Heart right ventricle (tissue), 16 donors: ENCODE data around the gene SPATA31C2. TPM values are rescaled to one million over a fixed set of nuclear protein-coding genes. Genes with fewer than 3 reads are reported as not detected.
A peak's percentile ranks its signal among the peaks of the same experiment; 100 is the strongest.
"Not testable (repeated sequence)": the region's sequence is repeated elsewhere in the genome, so short reads cannot be mapped to it uniquely, and the experiment has no call there.

Experiments
- ATAC-seq, 8 donors: fragments of 200-7000 bp; cut with Tn5 transposase; one replicate each; pipeline ENCODE4 v1.9.1; 2020; ENCODE audit warnings: mild to moderate bottlenecking in 8 of 8, moderate library complexity in 8 of 8, moderate number of reproducible peaks in 1 of 8
- DNase-seq, 2 donors: peaks; one replicate each; pipeline ENCODE4 v3.0.0-alpha.2; 2020
- H3K27ac ChIP-seq, 10 donors: fragments of 200-600 bp; sonication (generic) in 2 of 10; one replicate each; pipeline versions ENCODE4 v1.5.0 to v1.8.0; 2020 to 2022; ENCODE audit warnings: mild to moderate bottlenecking in 3 of 10
- H3K27me3 ChIP-seq, 7 donors: fragments of 200-600 bp; one replicate each; pipeline ENCODE4 v1.8.0; 2021 to 2022; ENCODE audit warnings: mild to moderate bottlenecking in 2 of 7
- H3K36me3 ChIP-seq, 9 donors: fragments of 200-600 bp; sonication (generic) in 1 of 9; one replicate each; pipeline versions ENCODE4 v1.5.0 to v1.8.0; 2020 to 2022; ENCODE audit warnings: mild to moderate bottlenecking in 2 of 9
- H3K4me1 ChIP-seq, 9 donors: fragments of 200-600 bp; sonication (generic) in 1 of 9; one replicate each; pipeline versions ENCODE4 v1.5.0 to v1.8.0; 2020 to 2022; ENCODE audit warnings: mild to moderate bottlenecking in 4 of 9
- H3K4me3 ChIP-seq, 10 donors: fragments of 200-600 bp; sonication (generic) in 2 of 10; one replicate each; pipeline versions ENCODE4 v1.5.0 to v1.8.0; 2020 to 2022; ENCODE audit warnings: mild to moderate bottlenecking in 7 of 10, moderate library complexity in 2 of 10
- H3K9me3 ChIP-seq, 11 donors: fragments of 200-600 bp in 10 of 11; sonication (generic) in 2 of 11; one replicate each; pipeline versions ENCODE4 v1.5.0 to v1.8.0; 2013 to 2022; ENCODE audit warnings: mild to moderate bottlenecking in 2 of 11, control low read depth in 1 of 11, moderate library complexity in 1 of 11
- CTCF ChIP-seq, 9 donors: fragments of 200-600 bp; sonication (generic) in 2 of 9; IDR thresholded peaks; one replicate each; pipeline versions ENCODE4 v1.5.0 to v1.8.0; 2021 to 2022; ENCODE audit warnings: antibody characterized with exemption in 9 of 9, mild to moderate bottlenecking in 5 of 9, moderate library complexity in 1 of 9
- WGBS, 2 donors: extraction: QIAGEN DNeasy Blood & Tissue Kit; methylation state at CpG; one replicate each; pipeline ENCODE4 v1.1.7; 2013; ENCODE audit warnings: inconsistent platforms in 1 of 2; 5-methylcytosine and 5-hydroxymethylcytosine counted together
- intact Hi-C, 10 donors: fragments of 100-400 bp; cut with DNase I; formaldehyde crosslinking; loops; one replicate each; pipeline versions ENCODE4 v1.11.1 to v1.14.2; 2022
- long read RNA-seq, 3 donors: library from polyadenylated mRNA; unstranded; transcript quantifications; one replicate each; pipeline ENCODE4 v2.0.0, GENCODE V29; 2020 to 2021
- polyA plus RNA-seq, 2 donors: library from polyadenylated mRNA; stranded (reverse); fragments of 200-250 nt; gene quantifications; one replicate each; pipeline ENCODE4 v1.2.3, GENCODE V29; 2013
- total RNA-seq, 10 donors: library from RNA; stranded (reverse); fragmentation: NEBNext Ultra II Directional in 3 of 10; extraction: Animal tissue kit (Norgen Biotek cat#: 25700) in 3 of 10; gene quantifications; one replicate each; pipeline versions ENCODE4 v1.2.1 to v1.2.4, GENCODE V29; 2021 to 2023
- donor health status: Arrhythmogenic right ventricular cardiomyopathy.
- donor health status: ischemic (EF 13 %, LVEDD 7.1; RV severe dilation, severe dysfunction).
- donor health status: healthy with polysubstance abuse.
- donor health status: DM: no; HTN: yes; CAD: no.
- donor health status: DM: no; HTN: no; CAD: no.
- donor health status: ischemic (EF 25% LVEDD 6.9; RV normal size, moderate dysfunction).
- donor health status: ischemic (EF 25% LVEDD 5.7; RV mildly dilated, moderate dysfunction).
- donor health status: healthy.
- donor health status: DM: yes; HTN: yes; CAD: no.
- donor health status: Ischemic cardiomyopathy.
- donor health status: ischemic (EF 35%, LVEDD 5.7; RV mildly dilated, moderate dysfunction).
- donor health status: nonischemic (EF 11% LVEDD 7.7; RV severe dilation, severe dysfunction).
- donor health status: DM: yes; HTN: yes; CAD: no.
- donor health status: PGD.
- donor health status: ischemic (EF 29% LVEDD 5.4; RV normal size, mild dysfunction).
- donor health status: nonischemic (EF 23%, LVEDD 6.1; RV moderate dilation, normal function).

Gene SPATA31C2
- not detected for total RNA-seq
- polyA plus RNA-seq, result not detected
- long read RNA-seq, donor 1, result 0 reads
- long read RNA-seq, donor 2, result 0 reads
- long read RNA-seq, donor 3, result 0 reads

GRCh38 chr9:88138375-88138774 is at the start of gene SPATA31C2:
Gene SPATA31C2, minus strand, starts transcription at chr9:88138475. Its CDS starts 29 bp downstream, at chr9:88138446.
- H3K27ac ChIP-seq, H3K9me3 ChIP-seq, DNase-seq, H3K36me3 ChIP-seq, H3K4me3 ChIP-seq, H3K27me3 ChIP-seq, intact Hi-C loops, ATAC-seq, H3K4me1 ChIP-seq: not testable (repeated sequence)
- 67 to 72% methylated on average over 1 of the region's 8 CpGs for WGBS, 2 donors

DNA sequence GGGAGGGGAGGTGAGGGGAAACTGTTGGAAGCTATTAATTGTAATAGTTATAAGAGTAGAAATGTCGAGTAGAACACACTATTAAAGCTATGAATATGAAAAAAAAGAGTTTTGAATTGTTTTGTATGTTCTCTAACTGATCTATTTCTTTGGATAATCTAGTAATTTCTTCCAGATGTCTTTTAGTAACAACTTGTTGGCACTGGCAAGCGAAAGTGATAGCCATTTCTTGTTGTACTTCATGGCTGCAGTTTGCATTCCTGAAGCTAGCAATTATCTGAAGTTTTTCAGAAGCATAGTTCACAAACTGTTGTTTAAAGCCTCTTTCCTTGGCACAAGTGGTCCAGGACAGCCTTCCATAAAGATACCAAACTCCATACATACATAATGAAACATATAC is 49.4 kb upstream of the SPATA31C2 start:
- H3K4me3 ChIP-seq, result no peak overlapping the region
- 53 to 61% methylated on average over 2 of the region's 2 CpGs for WGBS, 2 donors
- H3K27ac ChIP-seq, result no peak overlapping the region
- DNase-seq (no peak), ATAC-seq (no peak)
- H3K9me3 ChIP-seq, result peaks cover 0 to 9% (median 0%) of the 10 kb centered on the region in 11 donors
- no peaks in the 10 kb centered on the region for H3K36me3 ChIP-seq
- no peak for TF ChIP-seq CTCF (IDR thresholded peaks at IDR 0.05)
- intact Hi-C loops, result no loop called here
- H3K4me1 ChIP-seq, result peaks cover 0 to 14% (median 0%) of the 10 kb centered on the region in 9 donors
- H3K27me3 ChIP-seq, result peaks cover 0 to 2% (median 0%) of the 10 kb centered on the region in 7 donors

GRCh38 chr9:88186495-88187110 is 48.3 kb upstream of the SPATA31C2 start:
- DNase-seq, result no peak
- Histone ChIP-seq H3K9me3 (peaks cover 0 to 9% (median 0%) of the 10 kb centered on the region in 11 donors), H3K27me3 (peaks cover 0 to 4% (median 0%) of the 10 kb centered on the region in 7 donors), H3K27ac (no peak overlapping the region), H3K4me1 (peaks cover 0 to 14% (median 0%) of the 10 kb centered on the region in 9 donors), H3K4me3 (no peak overlapping the region), H3K36me3 (no peaks in the 10 kb centered on the region)
- intact Hi-C loops, result no loop called here
- no peak for ATAC-seq
- 77 to 84% methylated on average over 3 of the region's 3 CpGs for WGBS, 2 donors
- no peak for TF ChIP-seq CTCF (IDR thresholded peaks at IDR 0.05)

DNA sequence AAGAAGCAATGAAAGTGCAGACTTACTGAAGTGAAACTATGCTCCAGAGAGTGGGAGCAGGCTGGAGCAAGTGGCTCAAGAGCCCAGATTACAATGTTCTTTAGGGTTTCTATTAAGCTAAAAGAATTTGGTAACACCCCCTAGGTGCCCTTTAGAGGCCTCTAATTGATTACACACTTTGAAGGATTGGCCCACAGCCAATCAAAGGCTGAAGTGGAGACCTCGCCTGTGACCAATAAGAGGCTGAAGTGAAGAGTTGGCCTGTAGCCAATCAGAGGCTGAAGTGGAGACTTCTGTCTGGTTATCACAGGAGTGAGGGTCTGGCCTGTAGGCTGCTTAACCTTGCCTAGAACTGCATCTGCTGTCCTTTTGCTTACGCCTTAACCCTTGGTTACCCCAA is 46.7 kb upstream of the SPATA31C2 start:
- Histone ChIP-seq H3K4me3 (no peak overlapping the region), H3K36me3 (no peaks in the 10 kb centered on the region), H3K27me3 (peaks cover 0 to 6% (median 0%) of the 10 kb centered on the region in 7 donors), H3K4me1 (peaks cover 0 to 14% (median 0%) of the 10 kb centered on the region in 9 donors), H3K27ac (no peak overlapping the region), H3K9me3 (peaks cover 0 to 6% (median 0%) of the 10 kb centered on the region in 11 donors)
- WGBS, 2 donors, result 57 to 63% methylated on average over 2 of the region's 2 CpGs
- no peak for TF ChIP-seq CTCF (IDR thresholded peaks at IDR 0.05)
- DNase-seq (no peak), ATAC-seq (peak in 1 of 8 donors; percentile 34)
- intact Hi-C loops, result no loop called here
